Measurements from ENCODE around the gene FNDC3B.

The FNDC3B gene

GRCh38 chr3:172059532-172059931 is 20.2 kb downstream of the FNDC3B start:
- no peak for FAIRE-seq
- no peak for DNase-seq (ENCODE audit: insufficient read length)
- TF ChIP-seq POLR2AphosphoS5 (IDR thresholded peaks at IDR 0.05; ENCODE audit: low read depth, low read length) (no peak), TAF1 (IDR thresholded peaks at IDR 0.05; ENCODE audit: borderline replicate concordance, low read depth, low read length) (no peak), POLR2A (IDR thresholded peaks at IDR 0.05; ENCODE audit: low read depth, low read length) (no peak)

- no peak for DNase-seq (ENCODE audit: insufficient read length)
- TF ChIP-seq POLR2A (IDR thresholded peaks at IDR 0.05; ENCODE audit: low read depth, low read length) = no peak
- no peak for TF ChIP-seq POLR2AphosphoS5 (IDR thresholded peaks at IDR 0.05; ENCODE audit: low read depth, low read length)
- no peak for TF ChIP-seq TAF1 (IDR thresholded peaks at IDR 0.05; ENCODE audit: borderline replicate concordance, low read depth, low read length)
- FAIRE-seq = no peak
Measured at GRCh38 chr3:172060234-172060633, 20.9 kb downstream of the FNDC3B start.

GRCh38 chr3:172061724-172062184 is 22.4 kb downstream of the FNDC3B start:
- TF ChIP-seq TAF1 (IDR thresholded peaks at IDR 0.05; ENCODE audit: borderline replicate concordance, low read depth, low read length) (no peak), POLR2AphosphoS5 (IDR thresholded peaks at IDR 0.05; ENCODE audit: low read depth, low read length) (no peak), POLR2A (IDR thresholded peaks at IDR 0.05; ENCODE audit: low read depth, low read length) (no peak)
- FAIRE-seq (peak; percentile 67), DNase-seq (ENCODE audit: insufficient read length) (no peak)

GRCh38 chr3:172062761-172063160 is 23.4 kb downstream of the FNDC3B start:
- FAIRE-seq = no peak
- TF ChIP-seq TAF1 (IDR thresholded peaks at IDR 0.05; ENCODE audit: borderline replicate concordance, low read depth, low read length) = no peak
- TF ChIP-seq POLR2A (IDR thresholded peaks at IDR 0.05; ENCODE audit: low read depth, low read length) = no peak
- TF ChIP-seq POLR2AphosphoS5 (IDR thresholded peaks at IDR 0.05; ENCODE audit: low read depth, low read length) = no peak

GRCh38 chr3:172063456-172064432 is 24.4 kb downstream of the FNDC3B start:
- FAIRE-seq (no peak), DNase-seq (ENCODE audit: insufficient read length) (no peak)
- TF ChIP-seq POLR2A (IDR thresholded peaks at IDR 0.05; ENCODE audit: low read depth, low read length) = no peak
- TF ChIP-seq TAF1 (IDR thresholded peaks at IDR 0.05; ENCODE audit: borderline replicate concordance, low read depth, low read length) = no peak
- no peak for TF ChIP-seq POLR2AphosphoS5 (IDR thresholded peaks at IDR 0.05; ENCODE audit: low read depth, low read length)

More at GRCh38 chr3:172062761-172063160, 23.4 kb downstream of the FNDC3B start:
- no peak for DNase-seq (ENCODE audit: insufficient read length)

GRCh38 chr3:172065527-172065926 is 26.1 kb downstream of the FNDC3B start:
- DNase-seq (ENCODE audit: insufficient read length) = no peak
- no peak for FAIRE-seq
- TF ChIP-seq TAF1 (IDR thresholded peaks at IDR 0.05; ENCODE audit: borderline replicate concordance, low read depth, low read length) = no peak
- no peak for TF ChIP-seq POLR2A (IDR thresholded peaks at IDR 0.05; ENCODE audit: low read depth, low read length)
- TF ChIP-seq POLR2AphosphoS5 (IDR thresholded peaks at IDR 0.05; ENCODE audit: low read depth, low read length) = no peak

- no peak for TF ChIP-seq POLR2AphosphoS5 (IDR thresholded peaks at IDR 0.05; ENCODE audit: low read depth, low read length)
- no peak for TF ChIP-seq POLR2A (IDR thresholded peaks at IDR 0.05; ENCODE audit: low read depth, low read length)
- no peak for TF ChIP-seq TAF1 (IDR thresholded peaks at IDR 0.05; ENCODE audit: borderline replicate concordance, low read depth, low read length)
- FAIRE-seq = no peak
- DNase-seq (ENCODE audit: insufficient read length) = no peak
Measured at GRCh38 chr3:172065967-172066762, 26.8 kb downstream of the FNDC3B start.

- DNase-seq (ENCODE audit: insufficient read length) (no peak), FAIRE-seq (no peak)
- TF ChIP-seq TAF1 (IDR thresholded peaks at IDR 0.05; ENCODE audit: borderline replicate concordance, low read depth, low read length) (no peak), POLR2AphosphoS5 (IDR thresholded peaks at IDR 0.05; ENCODE audit: low read depth, low read length) (no peak), POLR2A (IDR thresholded peaks at IDR 0.05; ENCODE audit: low read depth, low read length) (no peak)
Measured at GRCh38 chr3:172066880-172067796, 27.8 kb downstream of the FNDC3B start.

- TF ChIP-seq POLR2AphosphoS5 (IDR thresholded peaks at IDR 0.05; ENCODE audit: low read depth, low read length) (no peak), TAF1 (IDR thresholded peaks at IDR 0.05; ENCODE audit: borderline replicate concordance, low read depth, low read length) (no peak), POLR2A (IDR thresholded peaks at IDR 0.05; ENCODE audit: low read depth, low read length) (no peak)
- no peak for FAIRE-seq
- DNase-seq (ENCODE audit: insufficient read length) = no peak
Measured at GRCh38 chr3:172067837-172068440, 28.6 kb downstream of the FNDC3B start.

- DNase-seq (ENCODE audit: insufficient read length) (no peak), FAIRE-seq (no peak)
- no peak for TF ChIP-seq TAF1 (IDR thresholded peaks at IDR 0.05; ENCODE audit: borderline replicate concordance, low read depth, low read length)
- no peak for TF ChIP-seq POLR2AphosphoS5 (IDR thresholded peaks at IDR 0.05; ENCODE audit: low read depth, low read length)
- no peak for TF ChIP-seq POLR2A (IDR thresholded peaks at IDR 0.05; ENCODE audit: low read depth, low read length)
Measured at GRCh38 chr3:172068977-172069376, 29.6 kb downstream of the FNDC3B start.

All from GM12892 (cell line).